Upper lobe of left lung (tissue), 4 donors: ENCODE results near the gene RPS6KA2.
A peak's percentile ranks its signal among the peaks of the same experiment; 100 is the strongest.

Experiments
- CTCF ChIP-seq, 6 experiments: fragments of 450-650 bp in 4 of 6; fragments of 200-600 bp in 2 of 6; sonication (generic) in 2 of 6; IDR thresholded peaks; one replicate each; pipeline ENCODE4 v1.5.1; 2016 to 2019; ENCODE audit warnings: antibody characterized with exemption in 6 of 6
- EP300 ChIP-seq, 4 donors: sonication (generic); formaldehyde crosslinking; IDR thresholded peaks; one replicate each; pipeline ENCODE4 v1.5.1; 2017; ENCODE audit warnings: antibody characterized with exemption in 4 of 4, control low read depth in 2 of 4
- POLR2A ChIP-seq, 4 donors: fragments of 450-650 bp; IDR thresholded peaks; one replicate each; pipeline ENCODE4 v1.5.1; 2016 to 2017; ENCODE audit warnings: antibody characterized with exemption in 4 of 4, mild to moderate bottlenecking in 2 of 4
- POLR2AphosphoS5 ChIP-seq, 2 donors: sonication (generic); formaldehyde crosslinking; IDR thresholded peaks; one replicate each; pipeline ENCODE4 v1.5.1; 2017; ENCODE audit warnings: antibody characterized with exemption in 2 of 2

GRCh38 chr6:166627033-166627874 lies at the start of gene RPS6KA2:
- TF ChIP-seq CTCF (IDR thresholded peaks at IDR 0.05) (peak in 2 of 6 experiments; percentile 23 to 39), POLR2AphosphoS5 (IDR thresholded peaks at IDR 0.05) (peak; percentile 48 to 83), POLR2A (IDR thresholded peaks at IDR 0.05) (peak in 3 of 4 donors; percentile 95 to 99 (median 95)), EP300 (IDR thresholded peaks at IDR 0.05) (peak in 1 of 4 donors; percentile 0)
